Measurements from ENCODE around the gene ADAMTS9. TPM values are rescaled to one million over a fixed set of nuclear protein-coding genes. Genes with fewer than 3 reads are reported as not detected.

ADAMTS9 gene
- total and polyA plus RNA-seq, 9 of the 15 experiments (the other 6 are each of a cell fraction or from before 2014, with no cell fraction given), result 0.05 to 0.32 (median 0.13) TPM; not detected in 2

DNA sequence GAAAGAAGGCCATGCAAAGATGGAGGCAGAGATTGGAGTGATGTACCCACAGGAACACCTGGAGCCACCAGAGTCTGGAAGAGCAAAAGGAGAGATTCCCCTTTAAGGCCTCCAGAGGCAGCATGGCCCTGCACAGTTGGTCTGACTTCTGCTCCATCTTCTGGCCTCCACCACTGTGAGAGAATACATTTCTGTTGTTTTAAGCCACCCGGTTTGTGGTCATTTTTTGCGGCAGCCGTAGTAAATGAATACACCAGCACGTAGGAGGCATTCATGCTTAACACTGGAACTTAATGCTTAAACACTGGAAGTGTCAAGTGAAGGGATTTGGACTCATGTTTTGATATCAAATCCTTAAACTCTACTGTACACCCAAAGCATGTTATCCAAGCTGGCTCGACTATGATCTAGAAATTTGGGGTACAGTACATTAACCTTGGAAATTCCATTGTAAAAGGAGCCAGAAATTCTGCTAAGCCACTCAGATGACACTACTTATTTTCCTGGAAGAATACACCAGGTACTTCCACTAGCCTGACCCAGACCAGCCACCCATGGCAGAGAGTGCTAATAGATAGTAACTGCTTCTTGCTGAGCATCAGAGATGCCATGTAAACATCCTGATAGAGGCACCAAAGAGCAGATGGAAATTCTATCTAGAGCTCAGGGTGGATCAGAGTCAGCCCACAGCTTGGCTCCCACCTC, 190.9 kb downstream of the ADAMTS9 start:
- Histone ChIP-seq H3K4me3 (no peak overlapping the region), H2AFZ (ENCODE audit: low read depth, low read length) (no peak overlapping the region), H3K27me3 (ENCODE audit: control insufficient read depth in 2 of 2, insufficient read depth in 2 of 2, low read length in 2 of 2) (no peaks in the 10 kb centered on the region; a peak in 1 of 5 replicates), H3K36me3 (ENCODE audit: control insufficient read depth, insufficient read depth, low read length) (no peaks in the 10 kb centered on the region), H3K9me3 (replicated peaks; ENCODE audit: control insufficient read depth, insufficient read depth, low read depth, low read length) (no peaks in the 10 kb centered on the region), H3K9me1 (ENCODE audit: control insufficient read depth, insufficient read depth, low read length) (no peaks in the 10 kb centered on the region), H3K4me2 (ENCODE audit: insufficient read depth, low read length) (no peak overlapping the region), H3K9ac (ENCODE audit: insufficient read depth in 1 of 2, low read depth in 2 of 2, low read length in 2 of 2) (no peak overlapping the region), H3K79me2 (ENCODE audit: control insufficient read depth, insufficient read depth, low read length) (no peaks in the 10 kb centered on the region), H3K4me1 (replicated peaks in 1 of 2; ENCODE audit: control insufficient read depth in 2 of 2, insufficient read depth in 2 of 2, low read length in 2 of 2) (no peaks in the 10 kb centered on the region), H3K27ac (ENCODE audit: extremely low read depth, low read depth, low read length) (no peak overlapping the region), H4K20me1 (replicated peaks; ENCODE audit: control insufficient read depth, insufficient read depth, low read length) (no peaks in the 10 kb centered on the region)
- TF ChIP-seq NONO (IDR thresholded peaks at IDR 0.05; ENCODE audit: low read depth in 2 of 2, low read length in 1 of 2), result no peak
- TF ChIP-seq MEF2A (IDR thresholded peaks at IDR 0.05; ENCODE audit: control insufficient read depth, low read depth, low read length), result no peak
- TF ChIP-seq, protein P1, sequence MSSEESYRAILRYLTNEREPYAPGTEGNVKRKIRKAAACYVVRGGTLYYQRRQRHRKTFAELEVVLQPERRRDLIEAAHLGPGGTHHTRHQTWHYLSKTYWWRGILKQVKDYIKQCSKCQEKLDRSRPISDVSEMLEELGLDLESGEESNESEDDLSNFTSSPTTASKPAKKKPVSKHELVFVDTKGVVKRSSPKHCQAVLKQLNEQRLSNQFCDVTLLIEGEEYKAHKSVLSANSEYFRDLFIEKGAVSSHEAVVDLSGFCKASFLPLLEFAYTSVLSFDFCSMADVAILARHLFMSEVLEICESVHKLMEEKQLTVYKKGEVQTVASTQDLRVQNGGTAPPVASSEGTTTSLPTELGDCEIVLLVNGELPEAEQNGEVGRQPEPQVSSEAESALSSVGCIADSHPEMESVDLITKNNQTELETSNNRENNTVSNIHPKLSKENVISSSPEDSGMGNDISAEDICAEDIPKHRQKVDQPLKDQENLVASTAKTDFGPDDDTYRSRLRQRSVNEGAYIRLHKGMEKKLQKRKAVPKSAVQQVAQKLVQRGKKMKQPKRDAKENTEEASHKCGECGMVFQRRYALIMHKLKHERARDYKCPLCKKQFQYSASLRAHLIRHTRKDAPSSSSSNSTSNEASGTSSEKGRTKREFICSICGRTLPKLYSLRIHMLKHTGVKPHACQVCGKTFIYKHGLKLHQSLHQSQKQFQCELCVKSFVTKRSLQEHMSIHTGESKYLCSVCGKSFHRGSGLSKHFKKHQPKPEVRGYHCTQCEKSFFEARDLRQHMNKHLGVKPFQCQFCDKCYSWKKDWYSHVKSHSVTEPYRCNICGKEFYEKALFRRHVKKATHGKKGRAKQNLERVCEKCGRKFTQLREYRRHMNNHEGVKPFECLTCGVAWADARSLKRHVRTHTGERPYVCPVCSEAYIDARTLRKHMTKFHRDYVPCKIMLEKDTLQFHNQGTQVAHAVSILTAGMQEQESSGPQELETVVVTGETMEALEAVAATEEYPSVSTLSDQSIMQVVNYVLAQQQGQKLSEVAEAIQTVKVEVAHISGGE (CRISPR knock-in tag; IDR thresholded peaks at IDR 0.05), result peak in 1 of 3 experiments; percentile 44; a peak in 2 of 6 replicates
- TF ChIP-seq NCOA1 (IDR thresholded peaks at IDR 0.05; ENCODE audit: low read depth), result no peak
- intact Hi-C loops (cut with micrococcal nuclease), result no loop called here
- BruUV-seq (replicated peaks), result no TSS peak
- in situ Hi-C loops (cut with MboI), result no loop called here
- ChIA-PET CTCF (ENCODE audit: low intra/inter-chr PET ratio) (no interaction called here), POLR2A (no interaction called here)
- ATAC-seq (no peak), FAIRE-seq (no peak), DNase-seq (ENCODE audit: extremely low read depth in 1 of 4, low spot score in 3 of 4) (no peak)
- 0% methylated on average over 5 of the region's 5 CpGs for WGBS (ENCODE audit: insufficient coverage, low coverage, missing lambda C conversion rate)

All from K562 (cell line).